ENCODE results near the gene LAPTM5.

LAPTM5 gene

GRCh38 chr1:30788580-30789387 is 31.2 kb upstream of the LAPTM5 start:
- DNase-seq, result no peak
- Histone ChIP-seq H3K4me2 (ENCODE audit: low read length) (no peak overlapping the region), H2BK12ac (ENCODE audit: low read length) (no peak overlapping the region), H3K36me3 (ENCODE audit: control insufficient read depth in 1 of 2, insufficient read depth in 2 of 2, low read length in 2 of 2) (no peaks in the 10 kb centered on the region), H3K4me1 (ENCODE audit: control insufficient read depth in 1 of 2, insufficient read depth in 2 of 2, low read length in 2 of 2) (no peaks in the 10 kb centered on the region), H2AFZ (ENCODE audit: insufficient read depth, low read length, poor library complexity) (no peak overlapping the region), H3K18ac (ENCODE audit: low read length) (no peak overlapping the region), H3K79me1 (ENCODE audit: low read length) (no peaks in the 10 kb centered on the region), H3K4ac (ENCODE audit: low read depth, low read length) (no peak overlapping the region), H3K14ac (ENCODE audit: low read length) (no peak overlapping the region), H3K79me2 (ENCODE audit: control insufficient read depth, insufficient read depth, low read length, poor library complexity) (no peaks in the 10 kb centered on the region), H4K91ac (ENCODE audit: low read depth, low read length) (no peak overlapping the region), H2BK120ac (ENCODE audit: insufficient read depth, low read length, poor library complexity) (no peak overlapping the region), H2BK5ac (ENCODE audit: low read depth, low read length, poor library complexity) (no peak overlapping the region), H4K12ac (ENCODE audit: low read depth, low read length) (no peak overlapping the region), H3K9ac (ENCODE audit: low read length) (no peak overlapping the region), H2AK5ac (ENCODE audit: low read length) (no peak overlapping the region), H3K27ac (ENCODE audit: low read depth, low read length) (no peak overlapping the region), H3K9me3 (ENCODE audit: insufficient read depth, low read depth, low read length) (peaks cover 1% of the 10 kb centered on the region), H3K4me3 (ENCODE audit: low read depth, low read length) (no peak overlapping the region), H3K27me3 (ENCODE audit: insufficient read depth, low read length) (no peaks in the 10 kb centered on the region), H4K8ac (ENCODE audit: low read depth, low read length) (no peak overlapping the region), H3K23ac (ENCODE audit: low read length) (no peak overlapping the region)
- no CpG with 5 or more reads among the region's 9 CpGs for WGBS (ENCODE audit: extremely low coverage, insufficient coverage, insufficient read length)

- H3K36me3 ChIP-seq (ENCODE audit: control insufficient read depth in 1 of 2, insufficient read depth in 2 of 2, low read length in 2 of 2), result no peaks in the 10 kb centered on the region
- H4K12ac ChIP-seq (ENCODE audit: low read depth, low read length), result no peak overlapping the region
- no peaks in the 10 kb centered on the region for H3K4me1 ChIP-seq (ENCODE audit: control insufficient read depth in 1 of 2, insufficient read depth in 2 of 2, low read length in 2 of 2)
- H2AFZ ChIP-seq (ENCODE audit: insufficient read depth, low read length, poor library complexity), result no peak overlapping the region
- DNase-seq, result no peak
- no peaks in the 10 kb centered on the region for H3K79me2 ChIP-seq (ENCODE audit: control insufficient read depth, insufficient read depth, low read length, poor library complexity)
- no peaks in the 10 kb centered on the region for H3K79me1 ChIP-seq (ENCODE audit: low read length)
- no peak overlapping the region for H3K14ac ChIP-seq (ENCODE audit: low read length)
- no CpG with 5 or more reads among the region's 21 CpGs for WGBS (ENCODE audit: extremely low coverage, insufficient coverage, insufficient read length)
- no peak overlapping the region for H3K4me3 ChIP-seq (ENCODE audit: low read depth, low read length)
- no peak overlapping the region for H2AK5ac ChIP-seq (ENCODE audit: low read length)
- no peak overlapping the region for H2BK12ac ChIP-seq (ENCODE audit: low read length)
- no peak overlapping the region for H3K9ac ChIP-seq (ENCODE audit: low read length)
- no peak overlapping the region for H3K4ac ChIP-seq (ENCODE audit: low read depth, low read length)
- H3K18ac ChIP-seq (ENCODE audit: low read length), result no peak overlapping the region
- H4K91ac ChIP-seq (ENCODE audit: low read depth, low read length), result no peak overlapping the region
- no peak overlapping the region for H2BK120ac ChIP-seq (ENCODE audit: insufficient read depth, low read length, poor library complexity)
- H3K27ac ChIP-seq (ENCODE audit: low read depth, low read length), result no peak overlapping the region
- no peaks in the 10 kb centered on the region for H3K27me3 ChIP-seq (ENCODE audit: insufficient read depth, low read length)
- no peak overlapping the region for H4K8ac ChIP-seq (ENCODE audit: low read depth, low read length)
- no peak overlapping the region for H2BK5ac ChIP-seq (ENCODE audit: low read depth, low read length, poor library complexity)
- H3K9me3 ChIP-seq (ENCODE audit: insufficient read depth, low read depth, low read length), result peaks cover 1% of the 10 kb centered on the region
- H3K4me2 ChIP-seq (ENCODE audit: low read length), result no peak overlapping the region
- no peak overlapping the region for H3K23ac ChIP-seq (ENCODE audit: low read length)
Measured at GRCh38 chr1:30787856-30788495, 30.4 kb upstream of the LAPTM5 start.

- no peak overlapping the region for H4K91ac ChIP-seq (ENCODE audit: low read depth, low read length)
- no peak overlapping the region for H3K14ac ChIP-seq (ENCODE audit: low read length)
- H3K18ac ChIP-seq (ENCODE audit: low read length), result no peak overlapping the region
- H3K4me3 ChIP-seq (ENCODE audit: low read depth, low read length), result no peak overlapping the region
- no peak overlapping the region for H4K12ac ChIP-seq (ENCODE audit: low read depth, low read length)
- DNase-seq, result no peak
- no peak overlapping the region for H4K8ac ChIP-seq (ENCODE audit: low read depth, low read length)
- H2AK5ac ChIP-seq (ENCODE audit: low read length), result no peak overlapping the region
- H3K23ac ChIP-seq (ENCODE audit: low read length), result no peak overlapping the region
- no peaks in the 10 kb centered on the region for H3K4me1 ChIP-seq (ENCODE audit: control insufficient read depth in 1 of 2, insufficient read depth in 2 of 2, low read length in 2 of 2)
- H3K9ac ChIP-seq (ENCODE audit: low read length), result no peak overlapping the region
- H2BK120ac ChIP-seq (ENCODE audit: insufficient read depth, low read length, poor library complexity), result no peak overlapping the region
- no peak overlapping the region for H3K27ac ChIP-seq (ENCODE audit: low read depth, low read length)
- H3K4ac ChIP-seq (ENCODE audit: low read depth, low read length), result no peak overlapping the region
- no peaks in the 10 kb centered on the region for H3K79me1 ChIP-seq (ENCODE audit: low read length)
- H3K9me3 ChIP-seq (ENCODE audit: insufficient read depth, low read depth, low read length), result peaks cover 1% of the 10 kb centered on the region
- H3K27me3 ChIP-seq (ENCODE audit: insufficient read depth, low read length), result no peaks in the 10 kb centered on the region
- H3K79me2 ChIP-seq (ENCODE audit: control insufficient read depth, insufficient read depth, low read length, poor library complexity), result no peaks in the 10 kb centered on the region
- H2BK5ac ChIP-seq (ENCODE audit: low read depth, low read length, poor library complexity), result no peak overlapping the region
- no peaks in the 10 kb centered on the region for H3K36me3 ChIP-seq (ENCODE audit: control insufficient read depth in 1 of 2, insufficient read depth in 2 of 2, low read length in 2 of 2)
- H2BK12ac ChIP-seq (ENCODE audit: low read length), result no peak overlapping the region
- H2AFZ ChIP-seq (ENCODE audit: insufficient read depth, low read length, poor library complexity), result no peak overlapping the region
- no CpG with 5 or more reads among the region's 5 CpGs for WGBS (ENCODE audit: extremely low coverage, insufficient coverage, insufficient read length)
- H3K4me2 ChIP-seq (ENCODE audit: low read length), result no peak overlapping the region
Measured at GRCh38 chr1:30787266-30787665, 29.7 kb upstream of the LAPTM5 start.

GRCh38 chr1:30786264-30786991 is 28.9 kb upstream of the LAPTM5 start:
- H3K18ac ChIP-seq (ENCODE audit: low read length), result no peak overlapping the region
- no peak overlapping the region for H3K23ac ChIP-seq (ENCODE audit: low read length)
- no peak overlapping the region for H4K12ac ChIP-seq (ENCODE audit: low read depth, low read length)
- no peak overlapping the region for H4K91ac ChIP-seq (ENCODE audit: low read depth, low read length)
- no peak overlapping the region for H3K14ac ChIP-seq (ENCODE audit: low read length)
- H2AK5ac ChIP-seq (ENCODE audit: low read length), result no peak overlapping the region
- H2AFZ ChIP-seq (ENCODE audit: insufficient read depth, low read length, poor library complexity), result no peak overlapping the region
- no peak for DNase-seq
- H3K9ac ChIP-seq (ENCODE audit: low read length), result no peak overlapping the region
- H3K9me3 ChIP-seq (ENCODE audit: insufficient read depth, low read depth, low read length), result peaks cover 1% of the 10 kb centered on the region
- no peak overlapping the region for H2BK12ac ChIP-seq (ENCODE audit: low read length)
- H2BK5ac ChIP-seq (ENCODE audit: low read depth, low read length, poor library complexity), result no peak overlapping the region
- WGBS (ENCODE audit: extremely low coverage, insufficient coverage, insufficient read length), result no CpG with 5 or more reads among the region's 13 CpGs
- H3K4ac ChIP-seq (ENCODE audit: low read depth, low read length), result no peak overlapping the region
- no peaks in the 10 kb centered on the region for H3K27me3 ChIP-seq (ENCODE audit: insufficient read depth, low read length)
- no peaks in the 10 kb centered on the region for H3K4me1 ChIP-seq (ENCODE audit: control insufficient read depth in 1 of 2, insufficient read depth in 2 of 2, low read length in 2 of 2)
- H2BK120ac ChIP-seq (ENCODE audit: insufficient read depth, low read length, poor library complexity), result no peak overlapping the region
- H3K79me2 ChIP-seq (ENCODE audit: control insufficient read depth, insufficient read depth, low read length, poor library complexity), result no peaks in the 10 kb centered on the region
- H3K79me1 ChIP-seq (ENCODE audit: low read length), result no peaks in the 10 kb centered on the region
- no peak overlapping the region for H3K4me3 ChIP-seq (ENCODE audit: low read depth, low read length)
- no peak overlapping the region for H3K27ac ChIP-seq (ENCODE audit: low read depth, low read length)
- no peaks in the 10 kb centered on the region for H3K36me3 ChIP-seq (ENCODE audit: control insufficient read depth in 1 of 2, insufficient read depth in 2 of 2, low read length in 2 of 2)
- no peak overlapping the region for H4K8ac ChIP-seq (ENCODE audit: low read depth, low read length)
- no peak overlapping the region for H3K4me2 ChIP-seq (ENCODE audit: low read length)
